PC-9 (cell line): ENCODE data around the gene ZNF784.

Experiments used
- EZH2 ChIP-seq: fragments of 200-600 bp; sonication (generic); IDR thresholded peaks from 2 replicates; pipeline ENCODE4 v1.8.0; 2017; ENCODE audit warnings: antibody characterized with exemption, low read depth
- TF ChIP-seq, protein P1 (sequence below): fragments of 200-600 bp; sonication (generic); conservative IDR thresholded peaks from 2 replicates; pipeline ENCODE4 v1.6.1; 2017; ENCODE audit warnings: mixed run types, antibody characterized with exemption, mild to moderate bottlenecking, moderate library complexity

DNA sequence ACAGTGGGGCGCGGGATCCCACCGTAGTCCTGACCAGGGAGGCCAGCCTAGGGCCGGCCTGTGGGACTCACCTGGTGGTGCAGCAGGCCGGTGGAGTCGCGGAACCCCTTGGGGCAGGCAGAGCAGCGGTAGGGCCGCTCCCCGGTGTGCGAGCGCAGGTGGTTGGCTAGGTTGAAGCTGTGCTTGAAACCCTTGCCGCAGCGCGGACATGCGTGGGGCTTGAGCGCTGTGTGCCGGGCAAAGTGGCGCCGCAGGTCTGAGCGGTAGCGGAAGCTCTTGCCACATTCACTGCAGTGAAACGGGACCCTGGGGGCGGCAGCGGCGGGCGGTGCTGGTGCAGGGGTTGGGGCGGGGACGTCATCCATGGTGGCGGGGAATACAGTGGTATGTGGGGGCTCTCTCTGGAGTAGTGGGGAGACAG, 26.9 kb downstream of the ZNF784 start:
- TF ChIP-seq, protein P1, sequence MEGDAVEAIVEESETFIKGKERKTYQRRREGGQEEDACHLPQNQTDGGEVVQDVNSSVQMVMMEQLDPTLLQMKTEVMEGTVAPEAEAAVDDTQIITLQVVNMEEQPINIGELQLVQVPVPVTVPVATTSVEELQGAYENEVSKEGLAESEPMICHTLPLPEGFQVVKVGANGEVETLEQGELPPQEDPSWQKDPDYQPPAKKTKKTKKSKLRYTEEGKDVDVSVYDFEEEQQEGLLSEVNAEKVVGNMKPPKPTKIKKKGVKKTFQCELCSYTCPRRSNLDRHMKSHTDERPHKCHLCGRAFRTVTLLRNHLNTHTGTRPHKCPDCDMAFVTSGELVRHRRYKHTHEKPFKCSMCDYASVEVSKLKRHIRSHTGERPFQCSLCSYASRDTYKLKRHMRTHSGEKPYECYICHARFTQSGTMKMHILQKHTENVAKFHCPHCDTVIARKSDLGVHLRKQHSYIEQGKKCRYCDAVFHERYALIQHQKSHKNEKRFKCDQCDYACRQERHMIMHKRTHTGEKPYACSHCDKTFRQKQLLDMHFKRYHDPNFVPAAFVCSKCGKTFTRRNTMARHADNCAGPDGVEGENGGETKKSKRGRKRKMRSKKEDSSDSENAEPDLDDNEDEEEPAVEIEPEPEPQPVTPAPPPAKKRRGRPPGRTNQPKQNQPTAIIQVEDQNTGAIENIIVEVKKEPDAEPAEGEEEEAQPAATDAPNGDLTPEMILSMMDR = no peak
- no peak for TF ChIP-seq EZH2
